ENCODE results near the gene MUSTN1. TPM values are rescaled to one million over a fixed set of nuclear protein-coding genes. Genes with fewer than 3 reads are reported as not detected.

Gene MUSTN1
- total and polyA plus RNA-seq, 2 experiments from 2014 or later, result not detected

DNA sequence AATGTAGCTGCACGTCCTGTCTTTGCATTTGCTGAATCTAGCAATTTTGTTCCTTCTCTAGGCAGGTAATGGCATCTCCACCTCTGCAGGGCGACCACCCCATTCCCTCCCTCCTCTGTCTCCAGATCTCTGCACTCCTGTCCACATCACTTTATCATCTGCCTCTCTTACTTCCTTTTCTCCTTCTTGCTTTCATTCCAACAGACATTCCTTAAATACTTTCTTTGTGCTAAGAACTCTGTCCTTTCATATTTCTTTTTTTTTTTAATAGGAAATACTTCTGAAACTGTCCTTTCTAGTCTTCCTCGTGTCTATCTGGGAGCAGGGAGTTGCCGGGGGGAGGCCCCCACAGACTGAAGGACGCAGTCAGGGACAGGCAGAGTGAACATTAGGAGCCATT lies 33.0 kb downstream of the MUSTN1 start:
- Histone ChIP-seq H2AFZ (no peak overlapping the region), H3K27ac (no peak overlapping the region)

DNA sequence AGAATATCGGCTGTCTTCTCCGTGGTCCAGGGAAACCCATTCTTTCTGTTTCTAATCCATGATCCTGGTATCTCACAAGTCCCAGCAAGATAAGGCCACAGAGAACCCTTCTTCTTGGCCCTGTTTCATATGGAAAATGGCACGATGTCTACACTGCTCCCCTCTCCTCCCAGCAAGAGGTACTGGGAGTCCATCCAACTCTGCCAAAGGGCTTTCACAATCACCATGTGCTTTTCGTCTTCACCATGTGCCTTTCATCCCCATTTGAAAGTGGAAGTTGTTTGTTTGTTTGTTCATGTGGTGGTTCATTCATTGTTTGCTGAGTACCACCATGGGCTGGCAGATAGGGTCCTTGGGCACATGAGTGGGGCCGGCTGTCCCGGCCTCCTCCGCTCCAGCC lies 34.7 kb downstream of the MUSTN1 start:
- Histone ChIP-seq H3K79me2 (ENCODE audit: insufficient read depth) (no peaks in the 10 kb centered on the region), H3K36me3 (ENCODE audit: low read depth) (no peaks in the 10 kb centered on the region), H4K20me1 (ENCODE audit: insufficient read depth) (no peaks in the 10 kb centered on the region), H3K9me2 (ENCODE audit: insufficient read depth) (no peaks in the 10 kb centered on the region), H3K27me3 (replicated peaks; ENCODE audit: insufficient read depth) (no peaks in the 10 kb centered on the region), H3K9me3 (ENCODE audit: low read depth) (no peaks in the 10 kb centered on the region), H3K4me1 (ENCODE audit: insufficient read depth) (0 out of 2 replicates have a peak, but pooled peaks cover 4% of the 10 kb centered on the region), H3F3A (ENCODE audit: insufficient read depth) (no peaks in the 10 kb centered on the region), H3K9ac (no peak overlapping the region), H2AFZ (no peak overlapping the region), H3K4me3 (no peak overlapping the region), H3K27ac (no peak overlapping the region), H3K4me2 (ENCODE audit: unreplicated experiment) (no peak overlapping the region)
- TF ChIP-seq EZH2phosphoT487 (IDR thresholded peaks at IDR 0.05; ENCODE audit: insufficient read depth, low read depth) (no peak), EZH2 (IDR thresholded peaks at IDR 0.05; ENCODE audit: insufficient read depth, poor library complexity, severe bottlenecking) (no peak)
- in situ Hi-C loops (cut with MboI), result no loop called here
- no peak for DNase-seq
- WGBS, 2 experiments (ENCODE audit: low coverage in 1 of 2, low lambda C conversion rate in 2 of 2, missing lambda C conversion rate in 2 of 2), result 57 to 63% methylated on average over 7 of the region's 7 CpGs

More for the DNA sequence above, 33.0 kb downstream of the MUSTN1 start:
- H3K27me3 ChIP-seq (replicated peaks; ENCODE audit: insufficient read depth), result no peaks in the 10 kb centered on the region
- H3K9me2 ChIP-seq (ENCODE audit: insufficient read depth), result no peaks in the 10 kb centered on the region
- H3F3A ChIP-seq (ENCODE audit: insufficient read depth), result no peaks in the 10 kb centered on the region
- TF ChIP-seq EZH2 (IDR thresholded peaks at IDR 0.05; ENCODE audit: insufficient read depth, poor library complexity, severe bottlenecking) (no peak), EZH2phosphoT487 (IDR thresholded peaks at IDR 0.05; ENCODE audit: insufficient read depth, low read depth) (no peak)
- H3K9me3 ChIP-seq (ENCODE audit: low read depth), result no peaks in the 10 kb centered on the region
- 32 to 40% methylated on average over 5 of the region's 5 CpGs for WGBS, 2 experiments (ENCODE audit: low coverage in 1 of 2, low lambda C conversion rate in 2 of 2, missing lambda C conversion rate in 2 of 2)
- 0 out of 2 replicates have a peak, but pooled peaks cover 4% of the 10 kb centered on the region for H3K4me1 ChIP-seq (ENCODE audit: insufficient read depth)
- H3K4me3 ChIP-seq, result no peak overlapping the region
- H4K20me1 ChIP-seq (ENCODE audit: insufficient read depth), result no peaks in the 10 kb centered on the region
- no peaks in the 10 kb centered on the region for H3K36me3 ChIP-seq (ENCODE audit: low read depth)
- no peak for DNase-seq
- H3K9ac ChIP-seq, result no peak overlapping the region
- no peaks in the 10 kb centered on the region for H3K79me2 ChIP-seq (ENCODE audit: insufficient read depth)
- no peak overlapping the region for H3K4me2 ChIP-seq (ENCODE audit: unreplicated experiment)
- in situ Hi-C loops (cut with MboI), result no loop called here

- Histone ChIP-seq H4K20me1 (ENCODE audit: insufficient read depth) (no peaks in the 10 kb centered on the region), H3K79me2 (ENCODE audit: insufficient read depth) (no peaks in the 10 kb centered on the region), H3K9me2 (ENCODE audit: insufficient read depth) (no peaks in the 10 kb centered on the region), H3K9me3 (ENCODE audit: low read depth) (no peaks in the 10 kb centered on the region), H3K4me2 (ENCODE audit: unreplicated experiment) (no peak overlapping the region), H3K27ac (no peak overlapping the region), H3K36me3 (ENCODE audit: low read depth) (no peaks in the 10 kb centered on the region), H3K4me3 (no peak overlapping the region), H3F3A (ENCODE audit: insufficient read depth) (no peaks in the 10 kb centered on the region), H3K4me1 (ENCODE audit: insufficient read depth) (0 out of 2 replicates have a peak, but pooled peaks cover 4% of the 10 kb centered on the region), H3K27me3 (replicated peaks; ENCODE audit: insufficient read depth) (no peaks in the 10 kb centered on the region), H2AFZ (no peak overlapping the region), H3K9ac (no peak overlapping the region)
- WGBS, 2 experiments (ENCODE audit: low coverage in 1 of 2, low lambda C conversion rate in 2 of 2, missing lambda C conversion rate in 2 of 2), result 48 to 51% methylated on average over 14 of the region's 14 CpGs
- DNase-seq, result peak; percentile 24
- in situ Hi-C loops (cut with MboI), result no loop called here
- no peak for TF ChIP-seq EZH2 (IDR thresholded peaks at IDR 0.05; ENCODE audit: insufficient read depth, poor library complexity, severe bottlenecking)
- TF ChIP-seq EZH2phosphoT487 (IDR thresholded peaks at IDR 0.05; ENCODE audit: insufficient read depth, low read depth), result no peak
These were observed 35.8 kb downstream of the MUSTN1 start for GRCh38 chr3:52798978-52799476.

GRCh38 chr3:52798376-52798977 lies 36.3 kb downstream of the MUSTN1 start:
- no peak overlapping the region for H3K4me3 ChIP-seq
- in situ Hi-C loops (cut with MboI), result no loop called here
- H3K4me2 ChIP-seq (ENCODE audit: unreplicated experiment), result no peak overlapping the region
- TF ChIP-seq EZH2 (IDR thresholded peaks at IDR 0.05; ENCODE audit: insufficient read depth, poor library complexity, severe bottlenecking), result no peak
- no peak for TF ChIP-seq EZH2phosphoT487 (IDR thresholded peaks at IDR 0.05; ENCODE audit: insufficient read depth, low read depth)
- no peaks in the 10 kb centered on the region for H3K9me3 ChIP-seq (ENCODE audit: low read depth)
- no peaks in the 10 kb centered on the region for H3K9me2 ChIP-seq (ENCODE audit: insufficient read depth)
- no peaks in the 10 kb centered on the region for H3K27me3 ChIP-seq (replicated peaks; ENCODE audit: insufficient read depth)
- no peak overlapping the region for H2AFZ ChIP-seq
- no peaks in the 10 kb centered on the region for H4K20me1 ChIP-seq (ENCODE audit: insufficient read depth)
- no peak overlapping the region for H3K27ac ChIP-seq
- H3K4me1 ChIP-seq (ENCODE audit: insufficient read depth), result 0 out of 2 replicates have a peak, but pooled peaks cover 4% of the 10 kb centered on the region
- H3K79me2 ChIP-seq (ENCODE audit: insufficient read depth), result no peaks in the 10 kb centered on the region
- no peak overlapping the region for H3K9ac ChIP-seq
- H3F3A ChIP-seq (ENCODE audit: insufficient read depth), result no peaks in the 10 kb centered on the region
- DNase-seq, result no peak
- H3K36me3 ChIP-seq (ENCODE audit: low read depth), result no peaks in the 10 kb centered on the region
- WGBS, 2 experiments (ENCODE audit: low coverage in 1 of 2, low lambda C conversion rate in 2 of 2, missing lambda C conversion rate in 2 of 2), result 75 to 82% methylated on average over 10 of the region's 10 CpGs
